ENCODE results near the gene PDE4D. TPM values are rescaled to one million over a fixed set of nuclear protein-coding genes. Genes with fewer than 3 reads are reported as not detected.

The PDE4D gene
- total and polyA plus RNA-seq, 10 of the 15 experiments (the other 5 are each of a cell fraction or from before 2014, with no cell fraction given): 0.87 to 4.1 (median 2.2) TPM

DNA sequence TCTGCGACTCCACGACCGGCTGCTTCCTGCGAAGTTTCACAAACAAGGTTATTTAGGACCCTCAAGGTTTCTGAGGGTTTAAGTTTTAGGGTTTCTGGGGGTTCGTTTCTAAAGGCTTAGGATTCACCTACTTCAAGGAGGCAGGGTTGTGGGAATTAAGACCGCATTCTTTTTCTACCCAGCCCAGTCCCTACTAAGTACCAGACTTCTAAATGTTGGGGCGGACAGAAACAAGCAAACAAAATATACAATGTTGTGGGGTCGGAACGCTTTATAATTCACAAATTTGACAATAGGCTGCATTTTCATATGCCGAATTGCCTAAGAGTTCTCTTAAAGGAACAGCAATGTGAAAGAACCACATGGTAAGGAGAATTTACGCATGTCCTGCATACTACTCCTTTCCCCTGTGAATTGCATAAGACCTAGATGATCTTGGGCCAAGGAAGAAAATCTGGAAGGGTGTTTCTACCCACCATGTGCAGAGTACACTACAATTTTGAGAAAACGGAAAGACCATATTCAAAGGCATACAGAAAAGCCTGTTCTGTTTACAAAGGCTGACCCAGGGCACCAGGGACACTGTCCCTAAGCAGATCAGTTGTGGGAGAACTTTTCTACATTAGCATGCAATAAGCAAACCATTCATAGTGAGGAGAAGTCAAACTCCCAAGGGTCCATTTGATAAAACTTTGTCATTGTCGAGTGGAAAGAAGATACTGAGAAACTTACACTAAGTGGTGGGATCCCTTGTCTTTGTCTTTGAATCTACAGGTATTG, 853.3 kb downstream of the PDE4D start:
- peak; percentile 27 for FAIRE-seq
- no peaks in the 10 kb centered on the region for H3K79me2 ChIP-seq (ENCODE audit: control insufficient read depth, insufficient read depth, low read length)
- RAD21 ChIA-PET (ENCODE audit: unreplicated experiment): interaction anchor here (1.4 kb wide), 1 partner anchor 134 kb away, joined by 3 read pairs; no protein-coding TSS in a partner anchor
- peaks cover 5% of the 10 kb centered on the region; the same call in 1 of the 2 replicates for H3K4me1 ChIP-seq (ENCODE audit: control insufficient read depth, insufficient read depth, low read length)
- H3K27ac ChIP-seq (ENCODE audit: control insufficient read depth, insufficient read depth): no peak overlapping the region
- DNase-seq (ENCODE audit: low read depth, low spot score): no peak
- no peak for ATAC-seq
- peaks cover 7 to 33% of the 10 kb centered on the region in 2 experiments for H3K27me3 ChIP-seq (replicated peaks in 1 of 2; ENCODE audit: control insufficient read depth in 2 of 2, insufficient read depth in 2 of 2, low read length in 1 of 2)
- no peak for TF ChIP-seq BRCA1 (IDR thresholded peaks at IDR 0.05; ENCODE audit: low read depth, low read length)
- no peak for TF ChIP-seq FOXK2 (IDR thresholded peaks at IDR 0.05)
- TF ChIP-seq SIN3A (IDR thresholded peaks at IDR 0.05; ENCODE audit: low read depth, low read length): no peak
- TF ChIP-seq, protein P1, sequence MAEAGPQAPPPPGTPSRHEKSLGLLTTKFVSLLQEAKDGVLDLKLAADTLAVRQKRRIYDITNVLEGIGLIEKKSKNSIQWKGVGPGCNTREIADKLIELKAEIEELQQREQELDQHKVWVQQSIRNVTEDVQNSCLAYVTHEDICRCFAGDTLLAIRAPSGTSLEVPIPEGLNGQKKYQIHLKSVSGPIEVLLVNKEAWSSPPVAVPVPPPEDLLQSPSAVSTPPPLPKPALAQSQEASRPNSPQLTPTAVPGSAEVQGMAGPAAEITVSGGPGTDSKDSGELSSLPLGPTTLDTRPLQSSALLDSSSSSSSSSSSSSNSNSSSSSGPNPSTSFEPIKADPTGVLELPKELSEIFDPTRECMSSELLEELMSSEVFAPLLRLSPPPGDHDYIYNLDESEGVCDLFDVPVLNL (IDR thresholded peaks at IDR 0.05; ENCODE audit: low read depth, low read length): no peak
- TF ChIP-seq RB1 (IDR thresholded peaks at IDR 0.05; ENCODE audit: borderline replicate concordance): no peak
- no peak for TF ChIP-seq SIX5 (IDR thresholded peaks at IDR 0.05; ENCODE audit: low read depth, low read length, severe bottlenecking)
- BruUV-seq (replicated peaks): no TSS peak
- POLR2A ChIA-PET: no interaction called here
- no peak overlapping the region for H3K9ac ChIP-seq (ENCODE audit: control insufficient read depth, insufficient read depth, low read length)
- no peaks in the 10 kb centered on the region for H3K36me3 ChIP-seq (ENCODE audit: control insufficient read depth in 2 of 2, insufficient read depth in 2 of 2, low read length in 1 of 2)
- H4K20me1 ChIP-seq (ENCODE audit: control insufficient read depth, insufficient read depth): no peaks in the 10 kb centered on the region
- H2AFZ ChIP-seq (ENCODE audit: control insufficient read depth, low read depth, low read length): no peak overlapping the region
- 35% methylated on average over 13 of the region's 13 CpGs for WGBS (ENCODE audit: insufficient coverage, insufficient replicate concordance, low lambda C conversion rate, missing lambda C conversion rate)
- peak overlapping the region; percentile 90 for H3K4me2 ChIP-seq (ENCODE audit: control insufficient read depth, insufficient read depth)
- SMC1A ChIA-PET (ENCODE audit: uncharacterized antibody, unreplicated experiment): no interaction called here
- in situ Hi-C loops (cut with MboI): no loop called here
- CTCF ChIA-PET: interaction anchor here (1.1 to 1.7 kb wide), 2 partner anchors 134 to 149 kb away, joined by 3 to 6 read pairs; no protein-coding TSS in a partner anchor
- H3K4me3 ChIP-seq: no peak overlapping the region
- no peaks in the 10 kb centered on the region for H3K9me3 ChIP-seq (replicated peaks; ENCODE audit: control insufficient read depth, insufficient read depth, low read length)
- intact Hi-C loops (cut with micrococcal nuclease; ENCODE audit: unreplicated experiment): no loop called here

Measured in GM12878 (cell line).